Cardiac septum (tissue), 1 donor: Measurements from ENCODE around the gene SLC46A3. TPM values are rescaled to one million over a fixed set of nuclear protein-coding genes. Genes with fewer than 3 reads are reported as not detected.
"Not testable (repeated sequence)": the region's sequence is repeated elsewhere in the genome, so short reads cannot be mapped to it uniquely, and the experiment has no call there.

Source experiments
- DNase-seq: peaks from one replicate; pipeline ENCODE4 v3.0.0-alpha.2; 2020; ENCODE audit warnings: low spot score
- intact Hi-C: fragments of 100-400 bp; cut with DNase I; formaldehyde crosslinking; loops from one replicate; pipeline ENCODE4 v1.14.0; 2022
- long read RNA-seq: library from polyadenylated mRNA; unstranded; transcript quantifications from one replicate; pipeline ENCODE4 v2.0.0, GENCODE V29; 2021
- total RNA-seq: library from RNA; stranded (reverse); fragmentation: NEBNext Ultra II Directional; extraction: Animal tissue kit (Norgen Biotek cat#: 25700); gene quantifications from one replicate; pipeline ENCODE4 v1.2.1, GENCODE V29; 2021
- donor health status: DM: no; HTN: no; CAD: no.

SLC46A3 gene
- total RNA-seq: 9.9 TPM
- long read RNA-seq, transcript SLC46A3-201 (6 exons, 3,173 nt): major isoform, 12 of 16 reads
- long read RNA-seq, partial matches to known transcripts: 1 of 16 reads
- long read RNA-seq, other reads (novel, unspliced or antisense): 2 of 16 reads

GRCh38 chr13:28718543-28719226, at the start of gene SLC46A3:
SLC46A3 (minus strand) TSS chr13:28718970; CDS start chr13:28717998, 972 bp downstream.
- peak; percentile 99 for DNase-seq
- intact Hi-C loops: loop anchor here (1.0 to 5.0 kb wide), 3 partner anchors 36 to 78 kb away; partner anchors contain the start of gene POMP

GRCh38 chr13:28763887-28764286, 45.1 kb upstream of the SLC46A3 start:
- no peak for DNase-seq
- intact Hi-C loops: no loop called here

- no peak for DNase-seq
- intact Hi-C loops: no loop called here
Measured at GRCh38 chr13:28761586-28761985, 42.8 kb upstream of the SLC46A3 start.

- intact Hi-C loops: loop anchor here (2.0 kb wide), 1 partner anchor 37 kb away; the partner anchor contains the start of gene SLC46A3
- DNase-seq: no peak
Measured at GRCh38 chr13:28755546-28755870, 36.7 kb upstream of the SLC46A3 start.

- DNase-seq: peak; percentile 80
- intact Hi-C loops: loop anchor here (2.0 kb wide), 1 partner anchor 36 kb away; the partner anchor contains the start of gene SLC46A3
Measured at GRCh38 chr13:28754698-28755545, 36.2 kb upstream of the SLC46A3 start.

- DNase-seq: no peak
- intact Hi-C loops: loop anchor here (2.0 kb wide), 1 partner anchor 35 kb away; the partner anchor contains the start of gene SLC46A3
Measured at GRCh38 chr13:28753946-28754345, 35.2 kb upstream of the SLC46A3 start.

GRCh38 chr13:28753208-28753892, 34.6 kb upstream of the SLC46A3 start:
- no peak for DNase-seq
- intact Hi-C loops: no loop called here

- intact Hi-C loops: no loop called here
- DNase-seq: no peak
Measured at GRCh38 chr13:28751175-28751960, 32.6 kb upstream of the SLC46A3 start.

GRCh38 chr13:28750187-28751045, 31.6 kb upstream of the SLC46A3 start:
- no peak for DNase-seq
- intact Hi-C loops: no loop called here

GRCh38 chr13:28747851-28748250, 29.1 kb upstream of the SLC46A3 start:
- intact Hi-C loops: no loop called here
- no peak for DNase-seq

- no peak for DNase-seq
- intact Hi-C loops: no loop called here
Measured at GRCh38 chr13:28746287-28746612, 27.5 kb upstream of the SLC46A3 start.

GRCh38 chr13:28744656-28745055, 25.9 kb upstream of the SLC46A3 start:
- intact Hi-C loops: no loop called here
- DNase-seq: no peak

GRCh38 chr13:28744091-28744536, 25.3 kb upstream of the SLC46A3 start:
- intact Hi-C loops: no loop called here
- no peak for DNase-seq

- no peak for DNase-seq
- intact Hi-C loops: no loop called here
Measured at GRCh38 chr13:28743499-28744083, 24.8 kb upstream of the SLC46A3 start.

GRCh38 chr13:28743020-28743419, 24.2 kb upstream of the SLC46A3 start:
- no peak for DNase-seq
- intact Hi-C loops: no loop called here

GRCh38 chr13:28742445-28742844, 23.7 kb upstream of the SLC46A3 start:
- DNase-seq, intact Hi-C loops: not testable (repeated sequence)

- no peak for DNase-seq
- intact Hi-C loops: no loop called here
Measured at GRCh38 chr13:28741084-28741491, 22.3 kb upstream of the SLC46A3 start.

GRCh38 chr13:28739376-28739775, 20.6 kb upstream of the SLC46A3 start:
- no peak for DNase-seq
- intact Hi-C loops: no loop called here
